A549 (cell line): ENCODE results near the gene ZNF469. TPM values are rescaled to one million over a fixed set of nuclear protein-coding genes. Genes with fewer than 3 reads are reported as not detected.
"Not testable (repeated sequence)": the region's sequence is repeated elsewhere in the genome, so short reads cannot be mapped to it uniquely, and the experiment has no call there.

ENCODE experiments used
- ATAC-seq, 2 experiments: fragments of 200-7000 bp in 1 of 2; fragments of >200 bp in 1 of 2; cut with Nextera tagmentation in 1 of 2; cut with Tn5 transposase in 1 of 2; 3 replicates each; pipeline versions ENCODE4 v1.8.0 to v1.9.1; 2018 to 2020; ENCODE audit warnings: mild to moderate bottlenecking in 1 of 2, moderate library complexity in 1 of 2
- CTCF ChIA-PET: fragments of 300-600 bp; sonication (Branson Sonifier 250); formaldehyde crosslinking; extraction: SDS; loops from one replicate; lab custom pipeline; 2021; ENCODE audit warnings: antibody characterized with exemption, inconsistent platforms; lab: Yijun Ruan, JAX
- POLR2A ChIA-PET: fragments of 350-600 bp; formaldehyde crosslinking; extraction: SDS; loops from one replicate; lab custom pipeline; 2021; ENCODE audit warnings: antibody characterized with exemption, inconsistent platforms; lab: Yijun Ruan, JAX
- DNase-seq, 2 experiments: peaks; one replicate each; pipeline versions ENCODE4 v3.0.0 to v3.0.0-alpha.2; 2011 to 2016; ENCODE audit warnings: low read depth in 1 of 2, low spot score in 1 of 2
- FAIRE-seq: peaks from 2 replicates; lab custom pipeline; 2011; peaks lifted over from hg19 to GRCh38; lab: Jason Lieb, UNC
- H3K27ac ChIP-seq, 2 experiments: fragments of >200 bp; sonication (Bioruptor Twin); formaldehyde crosslinking; 3 replicates each; pipeline ENCODE4 v1.5.1; 2016 to 2017
- H3K4me1 ChIP-seq: fragments of >200 bp; sonication (Bioruptor Twin); formaldehyde crosslinking; 3 replicates; pipeline ENCODE4 v1.6.1; 2016
- H3K4me2 ChIP-seq: fragments of >200 bp; sonication (Bioruptor Twin); formaldehyde crosslinking; 3 replicates; pipeline ENCODE4 v1.6.1; 2016
- H3K4me3 ChIP-seq: fragments of >200 bp; sonication (Bioruptor Twin); formaldehyde crosslinking; 3 replicates; pipeline ENCODE4 v1.5.1; 2016
- H3K9me3 ChIP-seq: fragments of >200 bp; sonication (Bioruptor Twin); formaldehyde crosslinking; 3 replicates; pipeline ENCODE4 v1.6.1; 2016
- CBX2 ChIP-seq: fragments of 200-600 bp; sonication (generic); IDR thresholded peaks from 2 replicates; pipeline ENCODE4 v1.6.1; 2016; ENCODE audit warnings: low read depth, mild to moderate bottlenecking, borderline replicate concordance
- CEBPB ChIP-seq, 2 experiments: fragments of >200 bp in 1 of 2; sonication (Bioruptor Twin) in 1 of 2; formaldehyde crosslinking in 1 of 2; IDR thresholded peaks; 2 replicates each; pipeline ENCODE4 v1.6.1; 2012 to 2016
- CHD2 ChIP-seq: fragments of 150-350 bp; IDR thresholded peaks from 2 replicates; pipeline ENCODE4 v1.6.1; 2014; ENCODE audit warnings: low read length; ENCODE audit not compliant: partially characterized antibody
- CHD4 ChIP-seq: fragments of 200-600 bp; sonication (generic); IDR thresholded peaks from 2 replicates; pipeline ENCODE4 v1.6.1; 2016; ENCODE audit warnings: antibody characterized with exemption, mild to moderate bottlenecking, borderline replicate concordance
- EHF ChIP-seq: fragments of 250-450 bp; sonication (Bioruptor Pico); IDR thresholded peaks from 2 replicates; pipeline ENCODE4 v1.5.0; 2020; ENCODE audit warnings: mild to moderate bottlenecking
- EHMT2 ChIP-seq: fragments of 200-600 bp; sonication (generic); IDR thresholded peaks from 2 replicates; pipeline ENCODE4 v1.6.1; 2016; ENCODE audit warnings: antibody characterized with exemption, low read depth, mild to moderate bottlenecking, moderate library complexity
- ESRRA ChIP-seq: fragments of 150-350 bp; IDR thresholded peaks from 2 replicates; pipeline ENCODE4 v1.6.1; 2014; ENCODE audit warnings: mild to moderate bottlenecking, low read length, borderline replicate concordance
- FOSB ChIP-seq: fragments of 250-450 bp; sonication (Bioruptor Pico); IDR thresholded peaks from 2 replicates; pipeline ENCODE4 v1.5.0; 2020; ENCODE audit warnings: mild to moderate bottlenecking, moderate library complexity
- FOSL2 ChIP-seq, 2 experiments: fragments of 450-650 bp in 1 of 2; fragments of >200 bp in 1 of 2; sonication (Bioruptor Twin) in 1 of 2; formaldehyde crosslinking; IDR thresholded peaks; 2 replicates each; pipeline versions ENCODE4 v1.5.0 to v1.6.1; 2016 to 2020; ENCODE audit warnings: mild to moderate bottlenecking in 1 of 2, moderate library complexity in 1 of 2
- FOXS1 ChIP-seq: fragments of 250-450 bp; sonication (Bioruptor Pico); IDR thresholded peaks from 2 replicates; pipeline ENCODE4 v1.5.0; 2020; ENCODE audit warnings: mild to moderate bottlenecking, moderate library complexity
- GATA3 ChIP-seq: IDR thresholded peaks from 2 replicates; pipeline ENCODE4 v1.6.1; 2012; ENCODE audit warnings: borderline replicate concordance
- HEYL ChIP-seq: fragments of 250-450 bp; sonication (Bioruptor Pico); IDR thresholded peaks from 2 replicates; pipeline ENCODE4 v1.8.0; 2021; ENCODE audit warnings: mild to moderate bottlenecking, moderate library complexity
- HOXB13 ChIP-seq: fragments of 250-450 bp; sonication (Bioruptor Pico); IDR thresholded peaks from 2 replicates; pipeline ENCODE4 v1.5.0; 2020; ENCODE audit warnings: low read depth, mild to moderate bottlenecking, moderate library complexity
- HOXB5 ChIP-seq: fragments of 250-450 bp; sonication (Bioruptor Pico); IDR thresholded peaks from 2 replicates; pipeline ENCODE4 v1.5.0; 2020; ENCODE audit warnings: mild to moderate bottlenecking, moderate library complexity
- KDM1A ChIP-seq: fragments of 200-600 bp; sonication (generic); IDR thresholded peaks from 2 replicates; pipeline ENCODE4 v1.6.1; 2016; ENCODE audit warnings: low read depth, mild to moderate bottlenecking
- MAFK ChIP-seq: fragments of 450-650 bp; IDR thresholded peaks from 2 replicates; pipeline ENCODE4 v1.6.1; 2014; ENCODE audit not compliant: partially characterized antibody
- MAZ ChIP-seq: fragments of 150-350 bp; IDR thresholded peaks from 2 replicates; pipeline ENCODE4 v1.6.1; 2014; ENCODE audit warnings: antibody characterized with exemption, low read depth, low read length, borderline replicate concordance
- MYC ChIP-seq: IDR thresholded peaks from 2 replicates; pipeline ENCODE4 v1.6.1; 2012; ENCODE audit warnings: mild to moderate bottlenecking, inconsistent platforms, low read length, improper control_type of control experiment, borderline replicate concordance
- NPAS2 ChIP-seq: fragments of 250-450 bp; sonication (Bioruptor Pico); IDR thresholded peaks from 2 replicates; pipeline ENCODE4 v1.8.0; 2022; ENCODE audit warnings: mild to moderate bottlenecking, moderate library complexity, borderline replicate concordance
- NR3C1 ChIP-seq: fragments of >200 bp; sonication (Bioruptor Twin); formaldehyde crosslinking; IDR thresholded peaks from 3 replicates; pipeline ENCODE4 v1.6.1; 2017
- PBX3 ChIP-seq: IDR thresholded peaks from 2 replicates; pipeline ENCODE4 v1.6.1; 2012
- PHF8 ChIP-seq: fragments of 200-600 bp; sonication (generic); IDR thresholded peaks from 2 replicates; pipeline ENCODE4 v1.6.1; 2016; ENCODE audit warnings: low read depth, mild to moderate bottlenecking, antibody characterized with exemption, moderate library complexity, borderline replicate concordance
- POLR2AphosphoS2 ChIP-seq: conservative IDR thresholded peaks from 2 replicates; pipeline ENCODE4 v1.6.1; 2012; ENCODE audit warnings: low read length, improper control_type of control experiment, inconsistent platforms
- RFX5 ChIP-seq: fragments of 450-650 bp; IDR thresholded peaks from 2 replicates; pipeline ENCODE4 v1.7.1; 2014; ENCODE audit warnings: antibody characterized with exemption, mild to moderate bottlenecking, moderate library complexity
- RNF2 ChIP-seq: fragments of 200-600 bp; sonication (generic); IDR thresholded peaks from 2 replicates; pipeline ENCODE4 v1.6.1; 2016; ENCODE audit warnings: low read depth, mild to moderate bottlenecking, antibody characterized with exemption, moderate library complexity, borderline replicate concordance
- SMC3 ChIP-seq: fragments of >200 bp; sonication (Bioruptor Twin); formaldehyde crosslinking; IDR thresholded peaks from 3 replicates; pipeline ENCODE4 v1.6.1; 2018; ENCODE audit warnings: inconsistent platforms
- SREBF2 ChIP-seq: fragments of 450-650 bp; IDR thresholded peaks from 2 replicates; pipeline ENCODE4 v1.6.1; 2014; ENCODE audit warnings: mild to moderate bottlenecking, moderate library complexity
- USF2 ChIP-seq: fragments of 450-650 bp; IDR thresholded peaks from 2 replicates; pipeline ENCODE4 v1.6.1; 2014; ENCODE audit warnings: antibody characterized with exemption
- ZFP36 ChIP-seq: fragments of 450-650 bp; IDR thresholded peaks from 2 replicates; pipeline ENCODE4 v1.6.1; 2014; ENCODE audit warnings: borderline replicate concordance; ENCODE audit not compliant: partially characterized antibody
- WGBS: methylation state at CpG from one replicate; pipeline ENCODE4 v1.1.6; 2017; ENCODE audit errors: missing lambda C conversion rate; 5-methylcytosine and 5-hydroxymethylcytosine counted together
- polyA plus RNA-seq, 4 experiments: library from polyadenylated mRNA; depleted of rRNA in 3 of 4; stranded (reverse); fragments of >200 nt; fragmentation: RNase III in 1 of 4; extraction: RNeasy Plus Mini Kit Qiagen cat#74134 plus additional on column Dnase treatment in 1 of 4; gene quantifications; 2 replicates in 3 of 4; 3 replicates in 1 of 4; pipeline ENCODE4 v1.2.3, GENCODE V29; 2011 to 2017

The ZNF469 gene
- polyA plus RNA-seq, 2 of the 4 experiments (the other 2 are of a cell fraction): 0.47 to 4.4 TPM

GRCh38 chr16:88358023-88358420 is 24.7 kb upstream of the ZNF469 start:
- WGBS: 49% methylated on average over 12 of the region's 16 CpGs
- ChIA-PET POLR2A (no interaction called here), CTCF (no interaction called here)
- ATAC-seq (no peak), DNase-seq (no peak), FAIRE-seq (no peak)
- Histone ChIP-seq H3K4me3 (no peak overlapping the region), H3K27ac (peak overlapping the region in 1 of 2 experiments; percentile 22; a peak in 1 of 6 replicates), H3K4me2 (no peak overlapping the region), H3K4me1 (no peaks in the 10 kb centered on the region), H3K9me3 (peaks cover 4% of the 10 kb centered on the region; the same call in 1 of the 3 replicates)
- TF ChIP-seq POLR2AphosphoS2 (no peak), SREBF2 (no peak), MAFK (no peak), HOXB13 (no peak), FOSB (CRISPR knock-in tag) (no peak), NPAS2 (CRISPR knock-in tag) (no peak), HEYL (CRISPR knock-in tag) (no peak), CEBPB (IDR thresholded peaks at IDR 0.05) (no peak), GATA3 (no peak), FOSL2 (IDR thresholded peaks at IDR 0.05) (no peak), FOSL2 (CRISPR knock-in tag; IDR thresholded peaks at IDR 0.05) (no peak), CHD2 (no peak), SMC3 (no peak), ESRRA (no peak), NR3C1 (no peak), MYC (no peak), CBX2 (no peak)

GRCh38 chr16:88359008-88359407 is 23.8 kb upstream of the ZNF469 start:
- FAIRE-seq (no peak), DNase-seq (no peak), ATAC-seq (no peak)
- Histone ChIP-seq H3K27ac (no peak overlapping the region), H3K4me1 (no peaks in the 10 kb centered on the region), H3K9me3 (peaks cover 11% of the 10 kb centered on the region; the same call in 2 of the 3 replicates), H3K4me3 (no peak overlapping the region), H3K4me2 (no peak overlapping the region)
- TF ChIP-seq HOXB5 (CRISPR knock-in tag): no peak
- no peak for TF ChIP-seq FOXS1 (CRISPR knock-in tag)
- no peak for TF ChIP-seq CHD2
- no peak for TF ChIP-seq RFX5
- no peak for TF ChIP-seq NPAS2 (CRISPR knock-in tag)
- TF ChIP-seq RNF2: no peak
- TF ChIP-seq FOSL2 (IDR thresholded peaks at IDR 0.05): no peak
- no peak for TF ChIP-seq FOSL2 (CRISPR knock-in tag; IDR thresholded peaks at IDR 0.05)
- TF ChIP-seq EHF (CRISPR knock-in tag): no peak
- TF ChIP-seq USF2: no peak
- no peak for TF ChIP-seq ZFP36
- no peak for TF ChIP-seq CBX2
- no peak for TF ChIP-seq KDM1A
- no peak for TF ChIP-seq POLR2AphosphoS2
- TF ChIP-seq FOSB (CRISPR knock-in tag): no peak
- TF ChIP-seq PBX3: no peak
- no peak for TF ChIP-seq CHD4
- TF ChIP-seq PHF8: no peak
- TF ChIP-seq MAZ: no peak
- no peak for TF ChIP-seq EHMT2
- no peak for TF ChIP-seq NR3C1
- ChIA-PET CTCF (no interaction called here), POLR2A (no interaction called here)
- 85% methylated on average over 21 of the region's 21 CpGs for WGBS

GRCh38 chr16:88360401-88360800 is 22.4 kb upstream of the ZNF469 start:
- peaks cover 16% of the 10 kb centered on the region; the same call in 2 of the 3 replicates for H3K9me3 ChIP-seq
- POLR2A ChIA-PET, H3K4me3 ChIP-seq, FAIRE-seq, H3K4me1 ChIP-seq, DNase-seq, H3K27ac ChIP-seq, CTCF ChIA-PET, H3K4me2 ChIP-seq, ATAC-seq: not testable (repeated sequence)
- WGBS: 87% methylated on average over 9 of the region's 20 CpGs
